ENCODE results near the gene NPAS1.

NPAS1 gene

DNA sequence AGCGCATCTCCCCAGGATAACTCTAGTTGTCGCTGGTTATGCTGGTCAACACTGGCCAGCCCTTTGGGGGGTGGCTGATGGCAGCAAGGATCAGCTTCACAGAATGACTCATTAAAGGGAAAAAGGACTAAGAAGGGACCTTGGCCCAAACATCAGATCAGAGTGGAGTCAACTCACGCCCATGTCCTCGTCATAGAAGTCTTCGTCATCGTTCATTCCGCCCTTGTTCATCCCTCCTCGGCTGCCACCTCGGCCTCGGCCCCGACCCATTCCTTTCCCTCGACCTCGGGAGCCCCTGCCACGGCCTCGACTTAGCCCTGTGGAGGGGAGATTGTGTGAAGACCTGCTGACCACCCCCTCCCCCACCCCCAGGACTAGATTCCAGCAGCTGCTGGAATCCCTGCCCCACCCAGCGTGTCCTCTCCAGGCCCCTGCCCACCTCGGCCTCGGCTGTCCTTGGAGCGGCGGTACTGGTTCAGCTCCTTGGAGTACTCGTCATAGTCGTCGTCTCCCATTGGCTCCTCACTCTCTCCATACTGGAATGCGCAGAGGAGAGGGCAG, 65.3 kb downstream of the NPAS1 start:
- ATAC-seq: no peak

DNA sequence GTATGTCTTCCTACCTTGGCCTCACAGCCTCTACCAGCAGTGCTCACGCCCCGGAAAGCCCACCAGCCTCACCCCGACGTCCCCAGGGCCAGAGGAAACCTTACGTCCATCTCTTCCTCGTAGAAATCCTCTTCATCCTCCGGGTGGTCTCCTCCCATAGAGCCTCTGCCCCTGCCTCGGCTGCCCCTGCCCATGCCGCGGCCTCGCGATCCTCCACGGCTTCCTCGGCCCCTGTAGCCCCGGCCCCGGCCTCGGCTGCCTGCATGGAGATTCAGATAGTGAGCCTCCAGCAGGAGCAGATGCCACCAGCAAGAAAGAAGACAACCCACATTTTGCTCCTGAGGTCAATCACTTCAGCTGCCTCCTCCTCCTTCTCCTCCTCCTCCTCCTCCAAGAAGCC, 66.6 kb downstream of the NPAS1 start:
- ATAC-seq: no peak

DNA sequence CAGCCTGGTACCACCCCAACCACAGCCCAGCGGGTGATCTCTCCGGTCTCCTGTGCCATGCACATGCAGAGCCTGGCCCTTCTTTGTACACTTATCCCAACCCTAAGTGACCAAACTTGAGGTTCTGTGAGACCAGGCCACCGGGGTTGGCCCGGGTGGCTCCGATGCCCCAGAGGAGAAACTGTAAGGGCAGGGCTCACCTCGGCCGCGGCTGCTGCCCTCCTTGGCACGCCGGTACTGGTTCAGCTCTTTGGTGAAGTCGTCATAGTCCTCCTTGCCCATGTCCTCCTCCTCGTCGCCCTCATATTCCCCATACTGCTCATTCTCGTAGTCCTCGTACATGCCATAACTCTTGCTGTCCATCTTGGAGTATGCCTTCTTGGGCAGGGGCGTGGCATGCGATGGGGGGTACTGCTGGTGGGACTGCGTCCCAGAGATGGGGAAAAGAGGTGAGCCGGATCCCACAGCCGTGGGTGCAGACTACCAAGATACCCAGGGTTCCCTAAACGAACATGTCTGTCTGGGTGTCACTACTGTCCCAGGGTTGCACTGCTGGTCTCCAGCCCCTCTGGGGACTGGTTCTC, 70.2 kb downstream of the NPAS1 start:
- no peak for ATAC-seq

DNA sequence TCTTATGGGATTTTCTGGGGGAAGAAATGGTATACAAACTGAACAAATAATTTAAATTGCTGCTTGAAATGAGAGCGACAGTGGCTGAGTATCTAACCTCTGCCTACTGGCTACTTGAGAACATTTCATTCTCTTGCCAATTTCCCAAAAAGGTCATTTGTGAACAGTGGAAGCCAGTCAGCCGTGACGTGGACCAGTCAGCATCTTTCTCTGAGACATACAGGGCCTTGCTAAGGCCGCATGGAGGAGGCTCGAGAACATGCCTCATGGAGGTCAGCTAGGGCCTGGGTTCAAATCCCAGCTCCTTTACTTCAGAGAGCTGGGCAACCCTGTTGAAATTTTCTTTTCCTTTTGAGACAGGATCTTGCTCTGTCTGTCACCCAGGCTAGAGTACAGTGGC, 73.6 kb downstream of the NPAS1 start:
- no peak for ATAC-seq

DNA sequence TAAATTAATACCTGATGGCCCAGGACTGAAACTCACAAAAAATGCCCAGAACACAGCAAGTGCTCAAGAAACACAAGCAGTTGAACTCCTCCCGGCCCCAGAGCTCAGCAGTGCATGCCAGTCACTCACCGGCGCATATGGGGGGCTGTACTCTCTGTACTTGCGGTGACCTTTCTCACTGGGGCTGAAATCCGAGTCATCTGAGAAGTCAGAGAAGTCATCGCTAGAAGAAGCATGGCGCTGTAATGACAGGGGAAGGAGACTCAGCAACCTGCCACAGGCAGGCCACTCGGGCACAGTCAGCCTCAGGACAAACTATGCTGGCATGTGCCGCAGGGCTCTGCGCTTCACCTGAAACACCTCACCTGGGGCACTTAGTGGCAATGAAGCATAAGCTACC, 74.2 kb downstream of the NPAS1 start:
- peak; percentile 82 to 86 for ATAC-seq

GRCh38 chr19:47094557-47095475, 75.2 kb downstream of the NPAS1 start:
- ATAC-seq: peak; percentile 61 to 62
